Glomerular endothelial cell (primary cell): ENCODE data around the gene PLCB4. TPM values are rescaled to one million over a fixed set of nuclear protein-coding genes. Genes with fewer than 3 reads are reported as not detected.

Experiments used
- DNase-seq: peaks from one replicate; pipeline ENCODE4 v3.0.0-alpha.2; 2011; ENCODE audit warnings: low read depth, low spot score; ENCODE audit errors: extremely low read depth
- total RNA-seq: library from RNA; depleted of rRNA; stranded (reverse); fragments of >200 nt; gene quantifications from 2 replicates; pipeline ENCODE4 v1.2.3, GENCODE V29; 2015

PLCB4 gene
- total RNA-seq, 1 donor from 2014 or later: 4.3 TPM

DNA sequence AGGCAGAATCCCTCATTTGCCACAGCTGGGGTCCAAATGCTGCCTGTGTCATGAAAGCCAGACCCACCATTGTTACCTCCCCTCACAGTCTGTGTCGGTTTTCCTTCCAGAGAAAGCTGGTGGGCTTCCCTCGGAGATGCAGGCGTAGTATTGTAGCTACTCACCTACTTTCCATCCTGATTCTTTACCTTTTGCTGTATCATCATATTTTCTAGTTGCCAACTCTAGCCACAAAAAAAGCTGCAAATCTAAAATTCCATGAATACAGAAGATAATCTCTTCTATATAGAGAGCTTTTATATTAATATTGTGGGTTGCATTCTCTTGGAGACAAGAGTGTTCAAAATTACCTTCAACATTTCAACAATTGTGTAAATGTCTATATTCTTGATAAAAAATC, 347.5 kb downstream of the PLCB4 start:
- no peak for DNase-seq

DNA sequence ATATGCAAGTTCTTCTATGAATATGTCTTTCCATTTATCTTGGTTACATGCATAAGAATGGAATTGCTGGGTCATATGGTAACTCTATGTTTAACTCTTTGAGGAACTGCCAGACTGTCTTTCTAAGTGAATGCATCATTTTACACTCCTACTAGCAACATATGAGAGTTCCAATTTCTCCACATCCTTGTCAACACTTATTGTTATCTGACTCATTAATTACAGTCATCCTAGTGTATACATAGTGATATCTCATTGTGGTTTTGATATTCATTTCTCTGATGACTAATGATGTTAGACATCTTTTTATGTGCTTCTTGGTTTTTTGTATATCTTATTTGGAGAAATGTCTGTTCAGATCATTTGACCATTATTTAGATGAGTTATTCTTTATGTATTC, 348.8 kb downstream of the PLCB4 start:
- no peak for DNase-seq

DNA sequence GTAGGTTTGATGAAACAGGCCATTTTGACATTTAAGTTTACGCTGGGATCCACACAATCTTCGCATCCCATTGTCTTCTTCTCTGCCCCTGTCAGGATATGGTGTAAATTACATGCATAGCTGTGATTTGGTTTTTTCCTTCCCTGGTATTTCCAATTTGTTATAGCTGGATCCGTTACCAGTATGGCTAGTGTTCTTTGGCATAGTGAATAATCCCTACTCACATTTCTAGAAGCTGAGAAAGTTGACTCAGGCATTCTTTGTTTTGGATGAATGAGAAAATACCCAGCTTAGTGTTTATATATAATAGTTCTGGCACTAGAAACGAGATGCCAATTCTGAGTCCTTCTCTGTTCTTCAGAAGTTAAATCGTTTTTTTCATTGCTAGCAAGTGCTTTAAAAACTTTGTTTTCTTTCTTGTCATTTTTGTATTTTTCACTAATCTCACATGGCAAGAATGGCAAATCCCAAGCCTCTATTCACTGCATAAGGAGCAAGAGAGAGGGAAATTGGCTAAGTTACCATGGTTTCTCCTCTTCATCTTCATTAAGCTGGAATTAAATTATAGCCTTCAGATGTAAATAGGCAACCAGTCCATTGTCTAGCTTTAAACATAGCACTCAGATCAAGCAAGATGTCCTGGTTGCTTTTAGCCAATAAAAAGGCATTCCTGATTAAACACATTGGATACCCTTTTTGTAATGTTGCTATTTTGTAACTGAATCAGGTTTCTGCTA, 353.6 kb downstream of the PLCB4 start:
- no peak for DNase-seq

DNA sequence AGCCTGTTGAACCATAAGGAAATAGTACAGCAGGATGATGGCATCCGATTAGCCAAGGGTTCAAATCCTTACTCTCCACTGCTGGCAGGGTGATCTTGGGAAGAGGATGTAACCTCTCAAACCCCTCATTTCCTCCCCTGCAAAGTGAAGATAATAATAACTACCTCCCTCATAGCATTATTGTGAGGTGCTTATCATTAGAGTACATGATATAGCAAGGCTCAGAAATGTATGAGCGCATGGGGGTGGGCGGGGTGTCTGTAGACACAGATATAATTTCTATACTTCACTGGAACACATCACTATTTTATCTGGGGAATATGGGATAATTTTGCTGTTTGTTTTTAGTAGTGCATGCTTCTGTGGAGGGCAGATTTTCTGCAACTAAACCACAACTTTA, 355.7 kb downstream of the PLCB4 start:
- DNase-seq: no peak

DNA sequence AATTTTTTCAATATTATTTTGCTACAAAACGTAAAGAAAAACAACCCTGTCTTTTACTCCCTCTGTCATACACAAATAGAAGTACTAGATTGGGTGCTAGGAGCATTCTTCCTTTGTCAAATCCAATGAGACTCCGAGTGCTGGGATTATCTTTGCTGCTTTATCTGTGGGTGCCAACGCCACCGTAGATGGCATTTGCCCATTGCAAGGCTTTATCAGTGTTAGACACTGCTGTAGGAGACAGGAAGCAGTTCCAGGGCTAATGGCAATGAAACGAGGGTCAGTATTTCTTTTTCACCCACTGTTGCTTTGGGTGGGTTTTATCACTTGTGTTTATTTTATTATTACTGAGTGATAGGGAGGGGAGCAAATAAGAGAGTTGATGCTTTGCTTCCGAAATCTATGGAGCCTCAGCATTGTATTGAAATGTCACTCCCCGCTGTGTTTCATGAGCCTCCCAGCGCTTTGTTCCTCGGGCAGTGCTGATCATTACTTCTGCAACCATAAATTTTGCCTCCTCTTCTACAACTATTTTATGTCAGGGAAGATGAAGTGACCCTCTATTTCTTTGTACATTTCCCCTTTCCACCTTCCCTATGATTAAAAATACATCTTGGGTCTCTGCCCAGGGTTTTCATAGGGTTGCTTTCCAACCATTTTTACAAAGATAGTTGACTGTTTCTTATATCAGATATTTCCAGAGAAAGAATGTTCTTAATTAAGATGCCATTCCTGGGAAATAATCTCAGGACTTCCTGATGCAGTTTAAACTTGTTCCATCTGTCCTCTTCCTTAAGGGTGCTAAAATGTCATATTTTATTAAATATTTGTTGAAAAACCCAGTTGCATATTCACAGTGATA, 358.8 kb downstream of the PLCB4 start:
- no peak for DNase-seq

DNA sequence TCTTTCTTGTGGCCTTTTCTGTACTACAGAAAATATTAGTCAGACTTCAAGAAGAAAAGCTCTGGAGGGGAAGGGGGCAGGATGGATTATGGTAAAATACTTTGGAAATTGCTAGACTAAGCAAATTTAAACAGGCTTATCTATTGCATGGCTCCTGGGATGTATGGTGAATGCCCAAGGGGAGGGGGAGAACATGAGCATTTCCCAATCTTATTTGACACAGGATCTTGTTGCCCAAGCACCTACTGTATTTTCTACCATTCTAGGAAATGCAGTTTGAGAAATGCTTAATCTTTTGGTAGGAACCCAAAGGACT, 359.4 kb downstream of the PLCB4 start:
- no peak for DNase-seq

DNA sequence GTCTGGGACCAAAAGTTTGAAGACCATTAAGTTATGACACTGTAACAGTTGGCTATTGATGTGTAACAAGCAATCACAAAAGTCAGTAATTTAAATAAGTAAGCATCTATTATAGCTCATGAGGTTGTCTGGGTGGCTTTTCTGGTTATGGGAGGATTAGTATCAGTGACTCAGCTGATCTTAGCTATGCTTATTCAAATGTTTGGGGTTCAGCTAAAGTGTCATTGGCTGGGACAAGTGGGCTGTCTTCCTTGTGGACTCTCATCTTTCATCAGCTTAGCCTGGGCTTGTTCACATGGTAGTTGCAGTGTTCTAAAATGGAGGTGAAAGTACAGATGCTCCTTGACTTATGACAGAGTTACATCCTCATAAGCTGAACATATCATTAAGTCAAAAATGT, 370.9 kb downstream of the PLCB4 start:
- DNase-seq: no peak

DNA sequence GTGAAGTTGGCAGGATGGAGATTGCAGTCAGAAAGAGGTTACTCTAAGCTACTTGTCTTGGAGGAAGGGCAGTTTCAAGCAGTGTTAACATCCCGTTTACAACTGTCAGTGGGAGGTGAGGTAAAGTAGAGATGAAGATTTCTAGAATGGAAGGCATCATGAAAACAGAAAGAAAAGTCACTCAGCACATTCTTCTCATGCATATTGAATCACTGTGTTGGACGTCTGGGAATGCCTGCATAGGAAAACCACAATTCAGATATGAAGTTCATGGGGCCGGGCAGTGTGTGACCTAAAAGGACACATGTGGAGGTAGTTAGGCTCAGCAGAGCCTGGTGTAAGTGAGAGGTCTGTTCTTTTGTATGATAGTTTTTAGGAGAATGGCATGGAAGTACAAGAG, 372.0 kb downstream of the PLCB4 start:
- no peak for DNase-seq

DNA sequence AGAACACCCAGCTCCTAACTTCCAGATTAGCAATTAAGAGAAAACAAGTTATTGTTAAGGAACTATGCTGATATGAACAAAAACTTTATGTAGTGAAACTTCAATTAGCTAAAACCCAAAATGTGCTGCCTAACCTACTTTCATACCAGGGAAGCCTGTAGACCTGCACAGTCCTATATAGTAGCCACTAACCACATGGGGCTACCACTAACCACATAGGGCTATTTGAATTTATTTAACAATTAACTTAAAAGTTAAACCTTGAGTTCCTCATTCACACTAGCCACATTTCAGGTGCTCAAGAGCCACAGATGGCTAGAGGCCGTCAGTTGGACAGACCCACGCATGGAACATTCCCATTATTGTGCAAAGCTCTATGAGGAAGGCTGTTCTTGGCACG, 373.1 kb downstream of the PLCB4 start:
- DNase-seq: no peak

DNA sequence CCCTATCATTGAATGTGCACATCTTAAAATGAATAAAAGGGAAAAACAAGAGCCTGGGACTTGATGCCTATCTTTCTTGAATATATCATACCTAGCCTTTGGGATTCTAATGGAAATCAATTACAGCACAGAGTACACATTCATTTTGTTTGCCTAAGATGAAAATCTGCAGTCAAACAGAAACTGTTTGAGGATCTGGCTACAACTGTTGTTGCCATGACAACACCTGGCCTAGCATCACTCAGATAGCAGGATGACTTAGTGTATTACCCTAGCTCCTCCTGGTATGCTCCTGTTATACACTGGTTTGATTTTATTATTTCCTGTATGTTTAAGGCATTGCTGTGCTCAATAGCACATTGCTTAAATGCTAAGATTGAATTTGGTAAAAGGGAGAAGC, 374.0 kb downstream of the PLCB4 start:
- no peak for DNase-seq

DNA sequence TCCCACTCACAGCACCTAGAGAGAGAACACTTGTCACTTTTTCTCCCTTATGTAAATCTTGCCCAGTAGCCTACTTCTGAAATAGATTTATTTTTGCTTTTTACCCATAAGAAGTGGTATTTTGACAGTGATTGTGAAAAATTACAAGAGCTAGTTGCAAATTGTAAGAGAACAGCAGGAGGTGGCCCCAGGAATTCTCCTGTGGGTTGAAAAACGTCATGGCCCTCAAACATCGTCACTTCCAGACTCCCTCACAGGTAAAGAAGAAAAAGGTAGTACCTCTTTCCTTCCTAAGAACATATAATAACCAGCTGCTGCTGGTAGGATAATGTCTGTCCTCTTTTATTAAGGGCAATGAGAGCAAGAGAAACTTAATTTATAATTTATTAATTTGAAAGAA, 376.0 kb downstream of the PLCB4 start:
- DNase-seq: no peak

DNA sequence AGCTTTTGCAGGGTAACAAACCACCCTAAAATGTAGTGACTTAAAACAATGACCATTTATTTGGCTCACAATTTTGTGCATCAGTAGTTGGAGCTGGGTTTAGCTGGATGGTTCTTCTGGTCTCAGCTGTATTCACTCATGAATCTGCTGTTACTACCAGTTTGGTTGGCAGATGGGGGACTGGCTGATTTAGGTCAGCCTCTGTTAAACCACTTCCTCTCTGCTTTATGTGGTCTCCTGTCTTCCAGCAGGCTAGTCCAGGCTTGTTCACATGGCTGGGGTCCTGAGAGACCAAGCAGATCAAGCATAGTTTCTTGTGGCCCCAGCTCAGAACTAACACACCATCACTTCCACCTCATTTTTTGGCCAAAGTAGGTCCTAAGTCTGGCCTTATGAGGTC, 378.3 kb downstream of the PLCB4 start:
- DNase-seq: no peak

DNA sequence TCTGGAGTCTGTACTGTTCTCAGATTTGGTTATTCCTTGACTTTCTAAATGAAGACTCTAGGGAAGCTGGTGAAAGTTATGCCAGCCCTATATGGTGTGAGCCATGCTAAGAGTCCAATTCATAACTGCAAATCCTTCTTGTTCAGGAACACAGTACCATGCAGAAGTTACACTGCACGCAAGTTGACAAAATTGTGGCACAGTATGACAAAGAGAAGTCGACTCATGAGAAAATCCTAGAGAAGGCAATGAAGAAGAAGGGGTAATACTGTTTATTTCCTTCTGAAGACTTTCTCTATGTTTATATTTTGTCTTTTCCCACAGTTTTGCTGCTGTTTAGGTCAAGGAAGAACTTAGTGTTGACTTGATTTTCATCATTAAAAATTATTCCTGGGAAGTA, 384.3 kb downstream of the PLCB4 start:
- DNase-seq: no peak

DNA sequence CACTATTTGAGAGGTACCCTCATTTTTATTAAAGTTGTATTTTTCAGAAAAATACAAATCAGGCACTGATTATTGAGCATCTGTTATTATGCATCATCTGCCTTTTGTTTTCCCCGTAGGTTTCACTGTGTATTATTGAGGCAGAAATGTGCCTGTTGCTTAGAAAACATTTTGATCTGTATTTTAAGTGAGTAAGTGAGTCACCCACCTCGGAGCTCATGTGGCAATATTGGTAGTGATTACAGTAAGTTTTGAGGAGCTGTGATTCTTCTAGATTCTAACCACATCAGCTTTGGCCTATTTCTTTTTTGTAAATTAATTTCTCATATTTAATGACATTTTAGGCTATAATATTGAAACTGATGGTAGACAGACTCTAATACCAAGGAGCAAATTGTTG, 385.9 kb downstream of the PLCB4 start:
- DNase-seq: no peak

DNA sequence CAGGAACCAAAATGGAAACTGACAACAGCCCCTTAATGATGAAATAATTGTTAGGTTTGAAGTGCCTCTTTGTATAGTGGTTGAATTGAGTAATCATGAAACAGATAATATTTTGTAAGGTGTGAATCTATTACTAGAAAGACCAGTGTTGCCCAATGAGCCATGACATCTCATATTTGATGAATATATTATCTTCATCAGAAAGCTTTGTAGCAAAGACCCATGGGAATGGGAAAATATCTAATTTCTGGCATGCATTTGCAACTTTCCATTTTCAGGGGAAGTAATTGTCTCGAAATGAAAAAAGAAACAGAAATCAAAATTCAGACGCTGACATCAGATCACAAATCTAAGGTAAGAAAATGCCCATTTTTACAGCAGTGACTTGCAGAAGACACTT, 388.2 kb downstream of the PLCB4 start:
- DNase-seq: no peak

DNA sequence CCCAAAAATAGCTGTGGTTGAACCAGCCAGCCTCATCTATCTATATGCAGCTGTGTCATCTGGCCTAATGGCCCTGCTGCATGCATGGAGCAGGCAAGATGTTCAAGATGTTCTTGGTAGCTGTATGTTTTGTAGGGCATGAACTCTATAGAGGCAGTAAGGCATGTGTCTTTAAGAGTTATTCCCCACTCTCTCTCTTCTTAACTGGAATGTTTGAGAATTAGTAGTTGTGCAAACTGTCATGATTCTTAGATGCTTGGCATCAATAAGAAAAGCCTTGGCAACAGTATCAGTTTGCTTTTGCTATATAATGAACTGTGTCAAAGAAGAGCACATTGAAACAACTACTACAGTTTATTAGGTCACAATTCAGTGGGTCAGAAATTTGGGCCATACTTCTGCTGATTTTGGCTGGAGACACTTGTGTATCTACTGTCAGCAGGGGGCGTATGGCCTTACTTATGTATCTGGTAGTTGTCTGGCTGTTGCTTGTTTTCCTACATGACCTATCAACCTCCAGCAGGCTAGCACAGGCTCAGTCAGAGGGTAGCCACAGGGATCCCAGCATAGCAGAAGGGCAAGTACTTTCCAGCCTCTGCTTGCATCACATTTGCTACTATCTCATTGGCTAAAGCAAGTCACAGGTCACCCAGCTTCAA, 389.4 kb downstream of the PLCB4 start:
- no peak for DNase-seq

DNA sequence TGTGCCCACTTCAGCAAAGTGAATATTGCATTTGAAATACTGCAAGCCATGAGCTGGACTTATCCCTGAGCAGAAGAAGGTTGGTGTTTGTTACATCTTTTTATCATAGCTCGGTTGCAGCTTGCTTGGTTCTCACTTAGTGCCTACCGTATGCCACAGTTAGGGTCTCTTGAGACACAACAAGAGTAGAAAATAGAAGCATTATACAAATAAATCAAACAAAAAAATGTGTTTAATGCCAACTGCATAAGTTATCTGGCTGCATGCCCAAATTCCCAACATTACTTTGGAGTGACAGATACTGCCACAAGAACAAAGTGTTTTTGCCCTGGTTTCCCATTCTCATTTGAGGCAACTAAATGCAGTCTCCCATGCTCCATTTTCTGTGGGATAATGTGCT, 391.6 kb downstream of the PLCB4 start:
- peak; percentile 70 for DNase-seq

DNA sequence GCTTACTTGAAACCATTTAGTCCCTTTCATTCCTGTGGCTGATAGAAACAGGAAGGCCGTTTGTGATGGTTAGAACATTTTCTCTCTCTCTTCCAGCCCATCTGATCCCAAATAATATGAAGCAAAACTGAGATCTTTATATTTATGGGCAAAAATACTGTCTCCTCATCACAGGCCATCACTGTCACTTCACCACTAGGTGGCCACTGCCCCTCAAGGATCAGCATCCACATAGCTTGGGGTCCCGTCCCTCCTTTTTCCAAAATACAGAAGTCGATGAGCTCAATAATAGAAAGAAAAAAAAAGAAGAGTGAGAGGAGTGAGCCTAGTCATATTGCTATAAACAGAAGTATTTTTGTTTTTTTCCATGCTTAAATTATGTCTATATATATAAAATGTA, 399.1 kb downstream of the PLCB4 start:
- DNase-seq: no peak

DNA sequence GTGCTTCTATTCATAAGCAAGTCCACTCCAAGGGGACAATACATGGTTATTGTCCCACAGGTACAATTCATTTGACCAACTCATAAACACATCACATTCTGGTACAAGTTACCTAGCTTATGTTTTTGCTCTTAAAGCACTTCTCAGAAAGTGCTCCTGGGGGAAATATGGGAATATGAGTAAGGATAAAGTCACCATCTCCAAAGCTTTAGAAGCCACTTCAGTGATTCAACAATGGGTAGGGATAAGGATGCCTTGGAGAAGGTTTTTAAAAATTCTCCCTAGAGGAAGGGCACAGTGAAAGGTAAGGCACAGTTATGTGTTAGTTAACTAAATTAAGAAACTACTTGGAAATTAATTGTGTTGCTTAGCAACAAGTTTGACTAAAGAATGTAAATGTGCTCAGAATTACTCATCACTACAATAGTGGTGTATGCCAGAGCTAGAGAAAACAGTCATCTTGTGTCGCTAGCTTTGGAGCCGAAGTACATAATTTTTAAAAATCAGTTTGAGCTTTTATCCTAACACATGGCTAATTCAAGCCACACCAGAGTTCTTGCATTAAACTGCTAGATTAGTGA, 406.0 kb downstream of the PLCB4 start:
- no peak for DNase-seq

DNA sequence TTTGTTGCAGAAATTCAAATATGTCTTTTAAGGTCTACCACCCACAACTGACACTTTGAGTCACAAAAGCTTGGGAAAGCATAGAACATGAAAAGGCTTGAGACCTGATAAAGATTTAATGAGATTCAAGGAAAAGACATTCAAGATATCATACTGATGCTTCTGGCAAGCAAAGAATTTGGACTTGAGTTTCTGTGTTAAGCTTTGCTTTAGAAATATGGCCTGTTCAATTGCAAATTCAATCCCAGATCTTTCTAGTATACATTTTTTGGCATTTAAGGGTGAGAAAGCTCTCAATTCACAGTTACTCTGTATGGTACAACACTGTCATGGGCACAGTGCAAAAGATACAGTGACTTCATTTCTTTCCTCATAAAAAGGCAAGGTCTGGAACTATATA, 406.6 kb downstream of the PLCB4 start:
- no peak for DNase-seq

DNA sequence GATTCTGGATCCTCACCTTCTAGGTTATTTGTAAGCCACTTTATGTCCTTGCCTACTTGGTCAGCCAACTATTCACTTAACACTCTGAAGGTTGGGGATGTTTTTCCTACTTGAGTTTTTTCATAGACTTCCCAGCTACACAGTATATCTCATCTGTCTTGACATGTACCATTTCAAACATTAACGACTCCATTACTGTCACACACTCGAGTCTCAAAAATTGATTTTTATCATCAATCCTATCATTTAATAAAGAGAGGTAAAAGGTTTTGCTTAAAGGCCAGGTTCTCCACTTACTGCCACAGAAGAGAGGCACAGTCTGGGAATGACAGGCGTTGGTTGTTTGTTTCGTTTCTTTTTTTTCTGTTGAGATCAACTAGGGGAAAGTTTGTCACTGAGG, 407.3 kb downstream of the PLCB4 start:
- DNase-seq: no peak

DNA sequence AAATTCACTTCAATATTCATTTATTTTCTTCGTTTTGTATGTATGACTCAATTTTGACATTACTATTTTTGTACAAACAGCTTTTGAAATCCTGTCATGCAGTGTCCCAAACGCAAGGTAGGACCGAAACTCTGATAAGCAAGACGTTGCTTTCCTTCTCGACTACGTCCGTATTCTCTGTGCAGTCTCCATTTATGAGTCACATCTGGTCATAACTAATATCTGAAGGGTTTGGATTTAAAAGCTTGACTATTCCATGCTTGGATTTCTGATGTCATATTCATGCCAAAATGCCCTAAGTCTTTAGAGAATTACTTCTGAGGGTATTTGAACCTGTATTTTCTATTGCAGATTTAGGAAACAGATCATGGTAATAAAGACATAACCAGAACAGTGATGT, 407.8 kb downstream of the PLCB4 start:
- DNase-seq: no peak
